Fibroblast of villous mesenchyme (primary cell): ENCODE measurements around the gene C2orf80. TPM values are rescaled to one million over a fixed set of nuclear protein-coding genes. Genes with fewer than 3 reads are reported as not detected.

Experiments used
- DNase-seq: peaks from one replicate; pipeline ENCODE4 v3.0.0-alpha.2; 2010; ENCODE audit warnings: low read depth
- H3K4me3 ChIP-seq: 2 replicates; pipeline ENCODE4 v1.5.1; 2011; ENCODE audit warnings: low read depth, mild to moderate bottlenecking, low read length
- total RNA-seq: library from RNA; depleted of rRNA; stranded (reverse); fragments of >200 nt; gene quantifications from 2 replicates; pipeline ENCODE4 v1.2.3, GENCODE V29; 2012
- TF ChIP-seq, protein P1 (sequence below): IDR thresholded peaks from 2 replicates; pipeline ENCODE4 v1.5.1; 2012; ENCODE audit warnings: low read depth, mild to moderate bottlenecking, low read length; ENCODE audit not compliant: insufficient read depth

Gene C2orf80
- total RNA-seq, 1 donor: not detected

DNA sequence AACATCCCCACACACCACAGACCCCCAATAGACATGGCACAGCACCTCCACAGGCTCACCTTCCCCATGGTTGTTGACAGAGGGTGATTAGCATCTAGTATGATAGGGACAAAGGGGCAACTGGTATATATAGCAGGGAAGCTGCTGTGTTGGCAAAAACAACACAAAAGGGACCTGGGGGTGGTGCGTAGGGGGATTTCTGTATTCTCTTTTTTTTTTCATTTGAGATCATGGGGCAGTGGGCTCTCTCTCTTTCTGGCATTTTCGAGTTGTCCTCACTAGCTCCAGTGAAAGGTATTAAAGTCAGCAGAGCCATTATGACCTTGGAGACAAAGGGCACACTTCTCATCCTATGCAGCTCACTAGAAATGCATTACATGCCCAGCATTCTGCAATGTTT lies 26.3 kb downstream of the C2orf80 start, which contains the start of gene CRYGA:
CRYGA (minus strand) TSS at position 101 of the 400 bp plus-strand sequence; CDS start at position 68, 33 bp downstream.
- no peak for DNase-seq
- no peak within 1 kb of the TSS for H3K4me3 ChIP-seq
- TF ChIP-seq, protein P1, sequence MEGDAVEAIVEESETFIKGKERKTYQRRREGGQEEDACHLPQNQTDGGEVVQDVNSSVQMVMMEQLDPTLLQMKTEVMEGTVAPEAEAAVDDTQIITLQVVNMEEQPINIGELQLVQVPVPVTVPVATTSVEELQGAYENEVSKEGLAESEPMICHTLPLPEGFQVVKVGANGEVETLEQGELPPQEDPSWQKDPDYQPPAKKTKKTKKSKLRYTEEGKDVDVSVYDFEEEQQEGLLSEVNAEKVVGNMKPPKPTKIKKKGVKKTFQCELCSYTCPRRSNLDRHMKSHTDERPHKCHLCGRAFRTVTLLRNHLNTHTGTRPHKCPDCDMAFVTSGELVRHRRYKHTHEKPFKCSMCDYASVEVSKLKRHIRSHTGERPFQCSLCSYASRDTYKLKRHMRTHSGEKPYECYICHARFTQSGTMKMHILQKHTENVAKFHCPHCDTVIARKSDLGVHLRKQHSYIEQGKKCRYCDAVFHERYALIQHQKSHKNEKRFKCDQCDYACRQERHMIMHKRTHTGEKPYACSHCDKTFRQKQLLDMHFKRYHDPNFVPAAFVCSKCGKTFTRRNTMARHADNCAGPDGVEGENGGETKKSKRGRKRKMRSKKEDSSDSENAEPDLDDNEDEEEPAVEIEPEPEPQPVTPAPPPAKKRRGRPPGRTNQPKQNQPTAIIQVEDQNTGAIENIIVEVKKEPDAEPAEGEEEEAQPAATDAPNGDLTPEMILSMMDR: no peak

DNA sequence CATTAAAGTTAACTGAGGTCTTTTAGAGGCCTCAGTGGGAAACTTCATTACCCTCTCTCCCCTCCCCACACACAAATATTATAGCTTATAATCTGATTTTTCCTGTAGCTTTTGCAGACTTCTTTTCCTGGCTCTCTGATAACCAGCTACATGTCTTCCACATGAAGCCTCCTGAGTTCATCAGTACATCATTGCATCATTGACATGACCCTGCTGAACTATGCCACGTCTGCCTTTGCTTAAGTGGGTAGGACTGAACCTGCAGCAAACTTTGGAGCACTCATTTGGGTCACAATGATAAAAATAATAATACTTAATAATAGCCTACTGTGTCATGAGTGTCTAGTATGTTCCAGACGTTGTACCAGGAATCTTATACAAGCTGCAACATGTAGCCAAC lies 33.4 kb downstream of the C2orf80 start:
- DNase-seq: no peak
- no peak overlapping the region for H3K4me3 ChIP-seq
- TF ChIP-seq, protein P1: no peak

DNA sequence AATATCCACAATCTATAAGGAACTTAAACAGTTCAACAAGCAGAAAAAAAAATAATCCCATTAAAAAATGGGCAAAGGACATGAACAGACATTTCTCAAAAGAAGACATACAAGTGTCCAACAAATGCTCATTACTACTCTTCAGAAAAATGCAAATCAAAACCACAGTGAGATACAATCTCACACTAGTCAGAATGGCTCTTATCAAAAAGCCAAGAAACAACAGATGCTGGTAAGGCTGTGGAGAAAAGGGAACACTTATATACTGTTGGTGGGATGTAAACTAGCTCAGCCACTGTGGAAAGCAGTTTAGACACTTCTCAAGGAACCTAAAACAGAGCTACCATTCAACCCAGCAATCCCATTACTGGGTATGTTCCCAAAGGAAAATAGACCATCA lies 36.7 kb downstream of the C2orf80 start:
- H3K4me3 ChIP-seq: no peak overlapping the region
- DNase-seq: no peak
- TF ChIP-seq, protein P1: no peak

DNA sequence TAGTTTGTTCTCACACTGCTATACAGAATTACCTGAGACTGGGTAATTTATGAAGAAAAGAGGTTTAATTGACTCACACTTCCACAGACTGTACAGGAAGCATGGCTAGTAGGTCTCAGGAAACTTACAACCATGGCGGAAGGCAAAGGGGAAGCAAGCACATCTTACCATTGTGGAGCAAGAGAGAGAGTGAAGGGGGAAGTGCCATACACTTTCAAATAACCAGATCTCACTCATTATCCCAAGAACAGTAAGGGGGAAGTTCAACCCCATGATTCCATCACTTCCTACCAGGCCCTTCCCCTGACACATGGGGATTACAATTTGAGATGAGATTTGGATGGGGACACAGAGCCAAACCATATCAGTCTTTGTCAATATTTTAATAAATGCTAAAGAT lies 38.9 kb downstream of the C2orf80 start:
- no peak for DNase-seq
- TF ChIP-seq, protein P1: no peak
- H3K4me3 ChIP-seq: no peak overlapping the region

DNA sequence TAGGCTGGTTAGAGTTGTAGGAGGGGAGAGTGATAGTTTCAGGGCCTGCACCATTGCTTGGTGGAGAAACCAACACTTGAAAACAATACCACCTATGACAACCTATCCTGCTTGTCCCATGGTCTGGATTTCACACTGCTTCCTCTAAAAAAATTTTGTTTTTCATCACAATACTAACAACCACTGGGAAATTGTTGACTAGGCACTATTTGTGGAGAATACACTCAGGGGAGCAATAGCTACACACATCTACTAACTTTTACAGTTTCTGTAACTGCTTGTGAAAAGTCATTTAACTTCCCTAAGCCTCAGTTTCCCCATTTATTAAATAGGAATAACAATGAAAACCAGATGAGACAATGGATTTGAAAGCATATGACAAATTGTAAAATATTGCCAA lies 39.7 kb downstream of the C2orf80 start:
- DNase-seq: no peak
- H3K4me3 ChIP-seq: no peak overlapping the region
- TF ChIP-seq, protein P1: no peak

DNA sequence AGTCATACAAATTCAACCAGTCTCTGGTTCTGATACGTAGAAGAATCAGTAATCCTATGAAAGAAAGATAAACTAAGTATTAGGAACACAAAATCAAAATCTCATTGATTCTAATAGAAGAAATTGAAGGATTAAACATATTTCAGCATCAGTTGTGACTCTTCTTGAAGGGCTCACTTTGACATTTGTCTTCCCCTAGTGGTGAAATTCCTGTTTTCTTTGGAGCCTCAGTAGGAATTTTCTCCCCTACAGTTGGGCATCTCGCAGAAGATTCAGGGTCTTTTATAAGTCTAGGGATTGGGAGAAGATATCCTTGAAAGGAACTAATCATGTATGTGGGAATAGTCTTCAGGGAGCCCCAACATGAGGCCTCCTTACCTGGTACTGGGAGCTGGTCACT lies 41.0 kb downstream of the C2orf80 start:
- TF ChIP-seq, protein P1: peak; percentile 21
- no peak for DNase-seq
- H3K4me3 ChIP-seq: no peak overlapping the region

DNA sequence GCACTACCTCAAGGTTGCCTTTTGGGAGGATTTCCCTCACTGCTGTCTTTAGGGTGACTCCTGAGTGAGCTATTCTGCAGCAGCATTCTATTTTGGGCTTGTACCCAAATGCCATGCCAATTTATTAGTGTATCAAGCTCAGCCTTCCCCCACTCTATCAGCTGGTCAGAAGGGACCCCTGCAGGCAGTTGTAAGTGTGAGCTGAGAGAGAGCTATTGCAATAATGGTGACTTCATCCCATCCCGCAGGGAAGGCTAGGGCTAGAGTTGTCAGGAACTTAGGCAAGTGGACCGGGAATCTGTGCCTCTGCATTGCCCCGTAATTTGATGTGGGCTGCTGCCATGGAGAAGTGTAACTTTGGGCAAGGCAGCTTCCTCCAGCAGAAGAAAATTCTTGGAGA lies 42.1 kb downstream of the C2orf80 start:
- TF ChIP-seq, protein P1: no peak
- H3K4me3 ChIP-seq: no peak overlapping the region
- DNase-seq: no peak
